HepG2 (cell line): ENCODE results near the gene ARHGEF40. TPM values are rescaled to one million over a fixed set of nuclear protein-coding genes. Genes with fewer than 3 reads are reported as not detected.

Experiments
- ARID5B ChIP-seq: IDR thresholded peaks from 2 replicates; pipeline ENCODE4 v1.4.0; 2020; ENCODE audit warnings: mild to moderate bottlenecking, missing genetic modification reagents
- BCLAF1 ChIP-seq: fragments of 450-650 bp; IDR thresholded peaks from 2 replicates; pipeline ENCODE4 v1.6.1; 2017; ENCODE audit warnings: mild to moderate bottlenecking
- CENPT ChIP-seq: sonication (generic); formaldehyde crosslinking; IDR thresholded peaks from 2 replicates; pipeline ENCODE4 v1.8.0; 2022; ENCODE audit warnings: low read depth, mild to moderate bottlenecking, moderate library complexity, missing genetic modification reagents
- MED8 ChIP-seq: sonication (generic); formaldehyde crosslinking; IDR thresholded peaks from 2 replicates; pipeline ENCODE4 v1.8.1; 2023; ENCODE audit warnings: mild to moderate bottlenecking, missing genetic modification reagents; ENCODE audit not compliant: insufficient replicate concordance
- PATZ1 ChIP-seq: sonication (generic); formaldehyde crosslinking; IDR thresholded peaks from 2 replicates; pipeline ENCODE4 v1.4.0; 2020; ENCODE audit warnings: missing genetic modification reagents
- PITX1 ChIP-seq: sonication (generic); formaldehyde crosslinking; IDR thresholded peaks from 2 replicates; pipeline ENCODE4 v1.5.1; 2020; ENCODE audit warnings: mild to moderate bottlenecking, missing genetic modification reagents
- POLR2AphosphoS2 ChIP-seq: IDR thresholded peaks from 2 replicates; pipeline ENCODE4 v1.6.1; 2011; ENCODE audit warnings: low read depth, low read length, improper control_type of control experiment
- RFX1 ChIP-seq: fragments of 450-650 bp; IDR thresholded peaks from 2 replicates; pipeline ENCODE4 v1.6.1; 2017
- RXRB ChIP-seq: IDR thresholded peaks from 2 replicates; pipeline ENCODE4 v1.6.1; 2016; ENCODE audit warnings: borderline replicate concordance, missing genetic modification reagents, missing compliant biosample characterization
- SALL1 ChIP-seq: sonication (generic); formaldehyde crosslinking; IDR thresholded peaks from 2 replicates; pipeline ENCODE4 v1.8.0; 2022; ENCODE audit warnings: mild to moderate bottlenecking, missing genetic modification reagents
- SNAI1 ChIP-seq: sonication (generic); formaldehyde crosslinking; IDR thresholded peaks from 2 replicates; pipeline ENCODE4 v1.5.0; 2020; ENCODE audit warnings: mild to moderate bottlenecking, missing genetic modification reagents, borderline replicate concordance
- YY1 ChIP-seq: IDR thresholded peaks from 2 replicates; pipeline ENCODE4 v1.6.1; 2011; ENCODE audit warnings: low read length, low read depth, moderate library complexity, mild to moderate bottlenecking; ENCODE audit not compliant: insufficient read depth, insufficient replicate concordance
- ZBTB34 ChIP-seq: sonication (generic); formaldehyde crosslinking; IDR thresholded peaks from 2 replicates; pipeline ENCODE4 v1.8.0; 2022; ENCODE audit warnings: mild to moderate bottlenecking, missing genetic modification reagents
- ZC3H4 ChIP-seq: sonication (generic); formaldehyde crosslinking; IDR thresholded peaks from 2 replicates; pipeline ENCODE4 v1.4.0; 2020; ENCODE audit warnings: missing genetic modification reagents, borderline replicate concordance
- ZFP36L1 ChIP-seq: sonication (generic); formaldehyde crosslinking; IDR thresholded peaks from 2 replicates; pipeline ENCODE4 v1.8.0; 2022; ENCODE audit warnings: mild to moderate bottlenecking, missing genetic modification reagents, moderate library complexity
- ZNF709 ChIP-seq: sonication (generic); formaldehyde crosslinking; IDR thresholded peaks from 2 replicates; pipeline ENCODE4 v1.5.0; 2020; ENCODE audit warnings: mild to moderate bottlenecking, missing genetic modification reagents
- polyA plus RNA-seq, 8 experiments: library from polyadenylated mRNA; depleted of rRNA in 3 of 8; stranded (reverse) in 7 of 8; unstranded in 1 of 8; fragments of >200 nt; fragmentation: Illumina TruSeq in 4 of 8; extraction: Trizol in 4 of 8; gene quantifications; 2 replicates each; pipeline versions ENCODE4 v1.2.1 to v1.2.3, GENCODE V29; 2011 to 2016; ENCODE audit warnings: low read depth in 4 of 8, missing spikeins in 1 of 8, mixed read lengths in 1 of 8; ENCODE audit not compliant: insufficient read depth in 1 of 8
- total RNA-seq, 5 experiments: library from RNA; depleted of rRNA; stranded (reverse); fragments of >200 nt; fragmentation: Illumina TruSeq; extraction: Trizol; gene quantifications; 2 replicates each; pipeline ENCODE4 v1.2.3, GENCODE V29; 2016; ENCODE audit warnings: low read depth in 1 of 5

The ARHGEF40 gene
- total and polyA plus RNA-seq, 2 of the 13 experiments (the other 11 are each of a cell fraction or from before 2014, with no cell fraction given) = 28.1 to 78.1 TPM

- TF ChIP-seq SALL1 (CRISPR knock-in tag) (peak; percentile 99), ZC3H4 (CRISPR knock-in tag) (no peak), ARID5B (CRISPR knock-in tag) (peak; percentile 96), MED8 (CRISPR knock-in tag) (peak; percentile 96), ZFP36L1 (CRISPR knock-in tag) (no peak; the same call in 1 of the 2 replicates), CENPT (CRISPR knock-in tag) (no peak), RXRB (CRISPR knock-in tag) (peak; percentile 98), PITX1 (CRISPR knock-in tag) (peak; percentile 90), SNAI1 (CRISPR knock-in tag) (no peak), RFX1 (no peak; the same call in 1 of the 2 replicates), POLR2AphosphoS2 (no peak), BCLAF1 (no peak), YY1 (peak; percentile 46), ZBTB34 (peak; percentile 91), PATZ1 (CRISPR knock-in tag) (peak; percentile 76), ZNF709 (CRISPR knock-in tag) (peak; percentile 89)
These were observed 15.9 kb upstream of the ARHGEF40 start (continued) for GRCh38 chr14:21054123-21054767.
